C4-2B (cell line): ENCODE results near the gene MIA2.

Experiments used
- ZFX ChIP-seq: fragments of 450-650 bp; IDR thresholded peaks from 2 replicates; pipeline ENCODE4 v1.6.1; 2017
- TF ChIP-seq, protein P1 (sequence below): fragments of 450-650 bp; conservative IDR thresholded peaks from 2 replicates; pipeline ENCODE4 v1.5.1; 2017; ENCODE audit warnings: mild to moderate bottlenecking

DNA sequence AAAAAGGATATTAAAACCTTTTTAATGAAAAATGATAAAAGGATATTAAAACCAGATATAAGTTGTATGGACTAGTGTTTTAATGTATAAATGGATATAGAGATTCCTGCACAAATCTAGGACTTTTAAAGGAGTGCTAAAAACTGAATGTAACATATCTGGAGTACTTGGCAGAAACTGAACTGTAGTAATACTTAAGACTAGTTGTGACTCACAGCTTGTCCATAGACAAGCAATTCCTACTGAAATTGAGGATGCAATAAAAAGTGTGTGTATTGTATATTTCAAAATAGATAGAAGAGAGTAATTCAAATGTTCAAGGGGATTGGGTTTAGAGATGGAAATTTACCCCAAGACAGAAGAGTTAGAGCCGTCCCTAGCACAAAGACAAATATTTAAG is 138.9 kb downstream of the MIA2 start:
- TF ChIP-seq, protein P1, sequence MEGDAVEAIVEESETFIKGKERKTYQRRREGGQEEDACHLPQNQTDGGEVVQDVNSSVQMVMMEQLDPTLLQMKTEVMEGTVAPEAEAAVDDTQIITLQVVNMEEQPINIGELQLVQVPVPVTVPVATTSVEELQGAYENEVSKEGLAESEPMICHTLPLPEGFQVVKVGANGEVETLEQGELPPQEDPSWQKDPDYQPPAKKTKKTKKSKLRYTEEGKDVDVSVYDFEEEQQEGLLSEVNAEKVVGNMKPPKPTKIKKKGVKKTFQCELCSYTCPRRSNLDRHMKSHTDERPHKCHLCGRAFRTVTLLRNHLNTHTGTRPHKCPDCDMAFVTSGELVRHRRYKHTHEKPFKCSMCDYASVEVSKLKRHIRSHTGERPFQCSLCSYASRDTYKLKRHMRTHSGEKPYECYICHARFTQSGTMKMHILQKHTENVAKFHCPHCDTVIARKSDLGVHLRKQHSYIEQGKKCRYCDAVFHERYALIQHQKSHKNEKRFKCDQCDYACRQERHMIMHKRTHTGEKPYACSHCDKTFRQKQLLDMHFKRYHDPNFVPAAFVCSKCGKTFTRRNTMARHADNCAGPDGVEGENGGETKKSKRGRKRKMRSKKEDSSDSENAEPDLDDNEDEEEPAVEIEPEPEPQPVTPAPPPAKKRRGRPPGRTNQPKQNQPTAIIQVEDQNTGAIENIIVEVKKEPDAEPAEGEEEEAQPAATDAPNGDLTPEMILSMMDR, result no peak
- TF ChIP-seq ZFX, result no peak
